CD14-positive monocyte (primary cell): ENCODE data around the gene BAIAP2L2. TPM values are rescaled to one million over a fixed set of nuclear protein-coding genes. Genes with fewer than 3 reads are reported as not detected.

Experiments
- DNase-seq, 3 donors: peaks; one replicate each; pipeline ENCODE4 v3.0.0-alpha.2; 2011 to 2022
- H2AFZ ChIP-seq: 2 replicates; pipeline ENCODE4 v1.6.0; 2012; ENCODE audit warnings: mild to moderate bottlenecking, low read depth, low read length, inconsistent platforms; ENCODE audit not compliant: insufficient read depth, poor library complexity, severe bottlenecking
- H3K27ac ChIP-seq, 2 donors: 1 replicate in 1 of 2; 2 replicates in 1 of 2; pipeline ENCODE4 v1.5.1; 2012 to 2013; ENCODE audit warnings: low read length in 2 of 2, control low read depth in 1 of 2, inconsistent platforms in 1 of 2, low read depth in 1 of 2, mild to moderate bottlenecking in 1 of 2
- H3K27me3 ChIP-seq, 2 donors: one replicate each; pipeline versions ENCODE4 v1.6.0 to v1.6.1; 2011 to 2013; ENCODE audit warnings: low read length in 2 of 2; ENCODE audit not compliant: control insufficient read depth in 2 of 2, insufficient read depth in 2 of 2
- H3K36me3 ChIP-seq, 2 donors: replicated peaks in 1 of 2; 1 replicate in 1 of 2; 2 replicates in 1 of 2; pipeline versions ENCODE4 v1.5.1 to v1.6.1; 2012 to 2013; ENCODE audit warnings: low read length in 2 of 2, control low read depth in 1 of 2, inconsistent platforms in 1 of 2, mild to moderate bottlenecking in 1 of 2; ENCODE audit not compliant: insufficient read depth in 2 of 2, control insufficient read depth in 1 of 2
- H3K4me1 ChIP-seq, 2 donors: 1 replicate in 1 of 2; 2 replicates in 1 of 2; pipeline versions ENCODE4 v1.5.1 to v1.6.1; 2012 to 2013; ENCODE audit warnings: low read length in 2 of 2, control low read depth in 1 of 2, inconsistent platforms in 1 of 2, mild to moderate bottlenecking in 1 of 2, moderate library complexity in 1 of 2; ENCODE audit not compliant: insufficient read depth in 2 of 2, control insufficient read depth in 1 of 2
- H3K4me2 ChIP-seq: replicated peaks from 2 replicates; pipeline ENCODE3; 2012; ENCODE audit warnings: low read length, moderate library complexity, mild to moderate bottlenecking; ENCODE audit not compliant: poor library complexity, severe bottlenecking; ENCODE audit errors: extremely low read depth
- H3K4me3 ChIP-seq, 3 experiments: fragments of 200-600 bp in 1 of 3; sonication (generic) in 1 of 3; replicated peaks in 1 of 3; 1 replicate in 2 of 3; 2 replicates in 1 of 3; pipeline ENCODE4 v1.5.1; 2011 to 2013; ENCODE audit warnings: low read length in 3 of 3, mild to moderate bottlenecking in 3 of 3, control low read depth in 2 of 3, low read depth in 2 of 3, inconsistent platforms in 1 of 3, moderate library complexity in 1 of 3
- H3K79me2 ChIP-seq: 2 replicates; pipeline ENCODE4 v1.6.0; 2012; ENCODE audit warnings: mild to moderate bottlenecking, control low read depth, inconsistent platforms, low read length, moderate library complexity; ENCODE audit not compliant: insufficient read depth
- H3K9ac ChIP-seq: 2 replicates; pipeline ENCODE4 v1.6.0; 2017; ENCODE audit warnings: low read length, mild to moderate bottlenecking; ENCODE audit not compliant: insufficient read depth, poor library complexity, severe bottlenecking
- H3K9me3 ChIP-seq, 2 donors: replicated peaks in 1 of 2; 1 replicate in 1 of 2; 2 replicates in 1 of 2; pipeline versions ENCODE4 v1.5.1 to v1.6.1; 2012 to 2013; ENCODE audit warnings: low read length in 2 of 2, control low read depth in 1 of 2; ENCODE audit not compliant: control insufficient read depth in 1 of 2, insufficient read depth in 1 of 2
- H4K20me1 ChIP-seq: 2 replicates; pipeline ENCODE4 v1.6.0; 2012; ENCODE audit warnings: mild to moderate bottlenecking, low read length, control low read depth, moderate library complexity; ENCODE audit not compliant: insufficient read depth
- H3K27ac Mint-ChIP-seq, 7 donors: one replicate each; pipeline ENCODE4 v1.8.0; 2020; ENCODE audit warnings: mild to moderate bottlenecking in 7 of 7, mixed read lengths in 7 of 7, moderate library complexity in 6 of 7, inconsistent platforms in 2 of 7
- H3K27me3 Mint-ChIP-seq, 3 donors: one replicate each; pipeline ENCODE4 v1.8.0; 2021 to 2022; ENCODE audit warnings: low read depth in 3 of 3, mild to moderate bottlenecking in 3 of 3, mixed read lengths in 3 of 3, moderate library complexity in 3 of 3, inconsistent platforms in 1 of 3
- H3K36me3 Mint-ChIP-seq, 2 donors: one replicate each; pipeline ENCODE4 v1.8.0; 2020; ENCODE audit warnings: mixed read lengths in 2 of 2, inconsistent platforms in 1 of 2, mild to moderate bottlenecking in 1 of 2
- H3K4me1 Mint-ChIP-seq: one replicate; pipeline ENCODE4 v1.8.0; 2020; ENCODE audit warnings: mild to moderate bottlenecking, mixed read lengths
- H3K4me3 Mint-ChIP-seq, 2 donors: one replicate each; pipeline ENCODE4 v1.8.0; 2020; ENCODE audit warnings: mild to moderate bottlenecking in 2 of 2, mixed read lengths in 2 of 2, moderate library complexity in 1 of 2
- H3K9me3 Mint-ChIP-seq, 7 donors: one replicate each; pipeline ENCODE4 v1.8.0; 2020 to 2022; ENCODE audit warnings: mixed read lengths in 7 of 7, mild to moderate bottlenecking in 6 of 7, moderate library complexity in 6 of 7, inconsistent platforms in 2 of 7
- WGBS: methylation state at CpG from one replicate; pipeline ENCODE4 v1.1.5; 2013; ENCODE audit warnings: missing lambda C conversion rate; ENCODE audit not compliant: insufficient coverage; 5-methylcytosine and 5-hydroxymethylcytosine counted together
- intact Hi-C, 2 donors: fragments of 100-400 bp; cut with micrococcal nuclease; formaldehyde crosslinking; loops; one replicate each; pipeline versions ENCODE4 v1.15.0 to v1.15.1; 2023
- polyA plus RNA-seq, 3 donors: library from polyadenylated mRNA; depleted of rRNA in 1 of 3; unstranded in 2 of 3; stranded (reverse) in 1 of 3; fragments of 300-500 nt in 2 of 3; fragments of >200 nt in 1 of 3; fragmentation: Illumina TruSeq in 2 of 3; gene quantifications; 1 replicate in 2 of 3; 2 replicates in 1 of 3; pipeline ENCODE4 v1.2.3, GENCODE V29; 2012 to 2021
- TF ChIP-seq, protein P1 (sequence below): fragments of 200-600 bp; IDR thresholded peaks from one replicate; pipeline ENCODE4 v1.8.0; 2022; ENCODE audit warnings: antibody characterized with exemption, mild to moderate bottlenecking

The BAIAP2L2 gene
- polyA plus RNA-seq, 3 donors = 0.11 TPM; not detected in 2

DNA sequence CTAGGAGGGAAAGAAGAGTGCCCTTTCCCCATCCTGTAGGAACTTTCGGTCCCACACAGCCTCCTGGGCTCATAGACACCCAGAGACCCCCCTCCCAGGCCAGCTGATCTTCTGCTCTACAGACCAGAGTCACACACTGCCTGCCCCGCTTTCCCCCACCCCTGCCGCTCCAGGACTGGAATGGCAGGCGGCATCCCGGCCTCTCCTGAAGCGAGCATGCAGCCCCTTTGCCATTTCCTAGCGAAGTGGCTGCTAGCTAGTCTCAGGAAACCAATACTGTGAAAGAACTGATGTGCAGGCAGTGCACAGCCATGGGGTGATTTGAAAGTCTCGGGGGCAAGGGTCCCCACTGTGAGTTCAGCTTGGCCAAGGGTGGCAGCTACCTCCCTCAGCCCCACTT is 44.9 kb downstream of the BAIAP2L2 start:
- peaks cover 8 to 12% of the 10 kb centered on the region in 2 donors for H3K4me1 ChIP-seq
- H3K4me2 ChIP-seq = no peak overlapping the region
- H3K4me3 ChIP-seq = no peak overlapping the region
- intact Hi-C loops = no loop called here
- TF ChIP-seq, protein P1, sequence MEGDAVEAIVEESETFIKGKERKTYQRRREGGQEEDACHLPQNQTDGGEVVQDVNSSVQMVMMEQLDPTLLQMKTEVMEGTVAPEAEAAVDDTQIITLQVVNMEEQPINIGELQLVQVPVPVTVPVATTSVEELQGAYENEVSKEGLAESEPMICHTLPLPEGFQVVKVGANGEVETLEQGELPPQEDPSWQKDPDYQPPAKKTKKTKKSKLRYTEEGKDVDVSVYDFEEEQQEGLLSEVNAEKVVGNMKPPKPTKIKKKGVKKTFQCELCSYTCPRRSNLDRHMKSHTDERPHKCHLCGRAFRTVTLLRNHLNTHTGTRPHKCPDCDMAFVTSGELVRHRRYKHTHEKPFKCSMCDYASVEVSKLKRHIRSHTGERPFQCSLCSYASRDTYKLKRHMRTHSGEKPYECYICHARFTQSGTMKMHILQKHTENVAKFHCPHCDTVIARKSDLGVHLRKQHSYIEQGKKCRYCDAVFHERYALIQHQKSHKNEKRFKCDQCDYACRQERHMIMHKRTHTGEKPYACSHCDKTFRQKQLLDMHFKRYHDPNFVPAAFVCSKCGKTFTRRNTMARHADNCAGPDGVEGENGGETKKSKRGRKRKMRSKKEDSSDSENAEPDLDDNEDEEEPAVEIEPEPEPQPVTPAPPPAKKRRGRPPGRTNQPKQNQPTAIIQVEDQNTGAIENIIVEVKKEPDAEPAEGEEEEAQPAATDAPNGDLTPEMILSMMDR = no peak
- Mint-ChIP-seq H3K4me3 (no peak overlapping the region), H3K9me3 (peaks cover 0 to 2% (median 0%) of the 10 kb centered on the region in 7 donors), H3K27me3 (peaks cover 0 to 3% (median 0%) of the 10 kb centered on the region in 3 donors), H3K4me1 (peaks cover 12% of the 10 kb centered on the region), H3K27ac (no peak overlapping the region), H3K36me3 (peaks cover 49 to 77% of the 10 kb centered on the region in 2 donors)
- no peak for DNase-seq
- H3K9ac ChIP-seq = no peak overlapping the region
- peaks cover 50 to 54% of the 10 kb centered on the region in 2 donors for H3K36me3 ChIP-seq
- no peaks in the 10 kb centered on the region for H3K27me3 ChIP-seq
- H2AFZ ChIP-seq = no peak overlapping the region
- no peaks in the 10 kb centered on the region for H4K20me1 ChIP-seq
- WGBS = 97% methylated on average over 6 of the region's 8 CpGs
- no peak overlapping the region for H3K27ac ChIP-seq
- H3K79me2 ChIP-seq = no peaks in the 10 kb centered on the region
- H3K9me3 ChIP-seq = no peaks in the 10 kb centered on the region

DNA sequence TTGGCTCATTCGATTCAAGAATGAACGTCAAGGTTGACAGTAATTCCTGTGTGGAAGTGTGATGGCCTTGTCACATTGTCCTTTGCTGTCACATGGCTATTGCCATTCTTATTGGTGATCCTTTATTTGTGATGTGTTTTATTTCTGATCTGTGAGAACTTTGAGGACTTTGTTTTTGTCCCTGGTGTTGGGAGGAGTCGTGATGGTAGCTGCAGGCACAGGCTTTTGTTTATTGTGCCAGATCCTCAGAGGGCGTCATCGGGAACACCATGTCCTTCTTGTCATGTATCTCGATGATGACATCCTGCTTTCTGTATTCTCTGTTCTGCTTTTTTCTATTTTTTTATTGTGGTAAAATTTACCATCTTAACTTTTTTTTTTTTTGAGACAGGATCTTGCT is 47.7 kb downstream of the BAIAP2L2 start:
- Mint-ChIP-seq H3K36me3 (peaks cover 49 to 72% of the 10 kb centered on the region in 2 donors), H3K4me1 (peaks cover 14% of the 10 kb centered on the region), H3K27ac (peak overlapping the region in 6 of 7 donors; percentile 47 to 97 (median 60)), H3K9me3 (peaks cover 0 to 2% (median 0%) of the 10 kb centered on the region in 7 donors), H3K27me3 (peaks cover 0 to 1% (median 0%) of the 10 kb centered on the region in 3 donors), H3K4me3 (no peak overlapping the region)
- no peak overlapping the region for H3K4me3 ChIP-seq
- H3K4me2 ChIP-seq = no peak overlapping the region
- peaks cover 8 to 13% of the 10 kb centered on the region in 2 donors for H3K4me1 ChIP-seq
- no peaks in the 10 kb centered on the region for H4K20me1 ChIP-seq
- no peaks in the 10 kb centered on the region for H3K27me3 ChIP-seq
- TF ChIP-seq, protein P1 = no peak
- 60% methylated on average over 1 of the region's 6 CpGs for WGBS
- H3K79me2 ChIP-seq = no peaks in the 10 kb centered on the region
- intact Hi-C loops = no loop called here
- no peak overlapping the region for H2AFZ ChIP-seq
- peaks cover 35 to 36% of the 10 kb centered on the region in 2 donors for H3K36me3 ChIP-seq
- no peak overlapping the region for H3K9ac ChIP-seq
- no peaks in the 10 kb centered on the region for H3K9me3 ChIP-seq
- peak; percentile 44 to 71 (median 49) for DNase-seq
- H3K27ac ChIP-seq = no peak overlapping the region
